Liver (tissue), 3 donors: ENCODE data around the gene GPR132.

Experiments
- CTCF ChIP-seq: fragments of 150-350 bp; IDR thresholded peaks from 2 replicates; pipeline ENCODE4 v1.5.1; 2017; ENCODE audit warnings: improper control_type of control experiment, low read depth, low read length; ENCODE audit not compliant: missing input control
- FOXA1 ChIP-seq: IDR thresholded peaks from 2 replicates; pipeline ENCODE4 v1.6.1; 2016; ENCODE audit warnings: antibody characterized with exemption
- GABPA ChIP-seq, 2 donors: IDR thresholded peaks in 1 of 2; conservative IDR thresholded peaks in 1 of 2; 2 replicates each; pipeline ENCODE4 v1.6.1; 2016; ENCODE audit warnings: antibody characterized with exemption in 2 of 2, mild to moderate bottlenecking in 1 of 2, moderate library complexity in 1 of 2
- JUND ChIP-seq, 2 donors: IDR thresholded peaks; 2 replicates each; pipeline ENCODE4 v1.6.1; 2016; ENCODE audit warnings: antibody characterized with exemption in 2 of 2
- MAX ChIP-seq: IDR thresholded peaks from 2 replicates; pipeline ENCODE4 v1.6.1; 2016; ENCODE audit warnings: antibody characterized with exemption
- NR2F2 ChIP-seq: IDR thresholded peaks from 2 replicates; pipeline ENCODE4 v1.6.1; 2016; ENCODE audit warnings: antibody characterized with exemption
- REST ChIP-seq: IDR thresholded peaks from 2 replicates; pipeline ENCODE4 v1.6.1; 2016; ENCODE audit warnings: antibody characterized with exemption, mild to moderate bottlenecking
- SP1 ChIP-seq: IDR thresholded peaks from 2 replicates; pipeline ENCODE4 v1.6.1; 2018; ENCODE audit warnings: antibody characterized with exemption, mild to moderate bottlenecking
- TAF1 ChIP-seq: conservative IDR thresholded peaks from 2 replicates; pipeline ENCODE4 v1.6.1; 2016; ENCODE audit warnings: antibody characterized with exemption, mild to moderate bottlenecking
- YY1 ChIP-seq: IDR thresholded peaks from 2 replicates; pipeline ENCODE4 v1.6.1; 2016; ENCODE audit warnings: antibody characterized with exemption, mild to moderate bottlenecking
- donor health status: healthy.
- donor health status: healthy.

GRCh38 chr14:105089746-105090492 lies 24.7 kb upstream of the GPR132 start:
- TF ChIP-seq CTCF (no peak), JUND (IDR thresholded peaks at IDR 0.05) (no peak), GABPA (IDR thresholded peaks at IDR 0.05 in 1 of 2, conservative IDR thresholded peaks at IDR 0.05 in 1 of 2) (no peak), SP1 (no peak), MAX (no peak), NR2F2 (no peak), TAF1 (no peak), REST (no peak), YY1 (no peak), FOXA1 (no peak)
